ENCODE measurements around the gene TFF2.

TFF2 gene

DNA sequence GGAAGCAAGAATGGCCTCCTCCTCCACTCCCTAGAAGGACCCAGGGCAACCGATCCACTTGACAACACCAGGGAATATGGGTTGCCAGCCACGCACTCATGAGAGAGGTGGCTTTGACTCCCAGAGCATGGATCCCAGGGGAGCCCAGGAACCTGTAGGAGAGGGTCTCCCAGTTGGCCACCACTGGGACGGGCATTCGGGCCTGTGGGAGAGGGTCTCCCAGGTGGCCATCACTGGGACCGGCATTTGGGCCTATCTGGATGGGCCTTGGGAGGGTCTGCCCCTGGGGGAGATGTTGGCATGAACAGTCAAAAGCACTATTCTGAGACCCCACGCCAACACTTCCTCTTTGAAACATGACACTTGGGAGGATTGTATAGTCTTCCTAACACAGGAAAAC lies 15.0 kb upstream of the TFF2 start:
- no peak for DNase-seq

DNA sequence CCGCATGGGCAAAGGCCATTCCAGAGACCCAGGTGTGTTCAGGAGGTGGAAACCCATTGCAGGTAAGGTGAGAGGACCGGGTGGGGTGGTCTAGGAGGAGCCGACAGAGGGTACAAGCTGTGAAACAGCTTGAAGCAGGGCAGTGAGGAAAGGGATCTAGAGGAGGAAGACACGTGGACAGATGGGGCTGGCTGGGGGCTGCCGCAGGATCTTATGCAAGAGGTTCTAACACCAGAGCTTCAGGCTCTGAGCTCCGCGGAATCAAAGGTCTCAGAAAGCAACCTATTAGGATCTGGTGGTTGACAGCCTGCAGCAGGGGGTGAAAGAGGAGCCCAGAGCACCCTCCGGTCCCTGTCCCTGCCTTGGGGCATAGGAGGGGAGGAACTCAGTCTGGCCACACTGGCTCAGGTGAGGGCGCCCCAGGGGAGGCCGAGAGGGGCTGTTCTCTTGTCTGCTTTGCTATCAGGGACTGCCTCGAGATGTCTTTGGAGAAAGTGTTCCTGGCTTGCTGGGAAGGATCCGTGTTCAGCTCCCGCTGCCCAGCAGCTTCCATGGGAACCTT lies 13.6 kb upstream of the TFF2 start:
- peak; percentile 75 for DNase-seq

DNA sequence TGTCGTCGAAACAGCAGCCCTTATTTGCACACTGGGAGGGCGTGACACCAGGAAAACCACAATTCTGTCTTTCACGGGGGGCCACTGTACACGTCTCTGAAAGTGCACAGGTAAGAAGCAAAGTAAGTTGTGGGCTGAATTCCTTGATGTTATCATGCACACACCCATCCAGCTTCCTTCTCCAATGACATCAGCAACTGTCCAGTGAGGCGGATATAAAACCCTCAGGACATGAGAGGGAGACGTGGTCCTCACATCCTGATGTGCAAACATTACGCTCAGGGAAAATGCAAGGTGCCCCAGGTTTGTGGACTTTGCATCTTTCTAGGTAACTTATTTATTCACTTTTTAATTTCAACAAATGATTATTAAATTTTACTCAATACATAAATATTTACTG lies 12.5 kb upstream of the TFF2 start:
- DNase-seq = no peak

DNA sequence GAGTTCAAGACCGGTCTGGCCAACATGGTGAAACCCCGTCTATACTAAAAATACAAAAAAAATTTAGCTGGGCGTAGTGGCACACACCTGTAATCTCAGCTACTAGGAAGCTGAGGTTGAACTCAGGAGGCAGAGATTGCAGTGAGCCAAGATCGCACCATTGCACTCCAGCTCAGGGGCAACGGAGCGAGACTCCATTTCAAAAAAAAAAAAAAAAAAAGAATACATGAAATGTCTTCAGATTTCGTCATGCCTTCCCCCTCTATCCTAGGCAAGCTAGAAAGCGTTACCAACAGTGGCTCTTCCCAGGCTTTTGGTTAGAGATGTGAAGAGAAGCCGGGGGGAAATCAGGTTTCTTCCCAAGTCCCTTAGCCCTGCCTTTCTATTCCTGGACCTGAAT lies 11.9 kb upstream of the TFF2 start:
- DNase-seq = no peak

DNA sequence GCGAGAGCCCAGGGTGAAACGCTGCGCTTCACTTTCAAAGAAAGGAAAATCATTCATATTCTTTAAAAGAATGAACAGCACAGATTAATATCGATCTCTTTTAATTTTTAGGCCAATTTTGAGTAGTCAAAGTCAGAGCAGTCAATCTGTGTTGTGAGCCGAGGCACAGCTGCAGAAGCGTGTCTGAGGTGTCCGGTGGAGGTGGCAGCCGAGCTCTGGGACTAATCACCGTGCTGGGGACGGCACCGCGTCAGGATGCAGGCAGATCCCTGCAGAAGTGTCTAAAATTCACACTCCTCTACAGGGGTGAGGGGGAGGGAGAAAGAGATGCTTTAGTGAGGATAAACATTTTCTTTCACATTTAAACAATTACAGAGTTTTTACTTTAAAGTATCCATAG lies 11.4 kb upstream of the TFF2 start:
- DNase-seq = no peak

DNA sequence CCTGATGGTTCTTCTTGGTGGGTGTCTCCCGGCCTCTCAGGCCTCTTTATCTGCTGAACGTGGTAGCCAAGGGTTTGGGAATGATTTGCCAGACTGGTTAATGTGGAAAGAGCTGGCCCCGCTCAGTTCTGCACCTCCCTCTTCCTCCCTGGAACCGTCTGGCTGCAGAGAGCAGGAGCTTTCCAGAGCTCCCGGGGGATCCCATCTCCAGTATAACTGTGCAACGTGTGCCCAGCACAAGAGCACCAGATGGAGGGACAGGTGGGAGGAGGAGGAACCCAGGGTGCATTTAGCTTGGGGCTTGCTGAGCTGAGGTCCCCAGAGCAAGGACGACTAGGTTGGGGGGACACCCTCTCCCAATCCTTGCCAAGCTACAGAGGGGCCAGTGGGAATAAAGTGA lies 10.5 kb upstream of the TFF2 start:
- no peak for DNase-seq

DNA sequence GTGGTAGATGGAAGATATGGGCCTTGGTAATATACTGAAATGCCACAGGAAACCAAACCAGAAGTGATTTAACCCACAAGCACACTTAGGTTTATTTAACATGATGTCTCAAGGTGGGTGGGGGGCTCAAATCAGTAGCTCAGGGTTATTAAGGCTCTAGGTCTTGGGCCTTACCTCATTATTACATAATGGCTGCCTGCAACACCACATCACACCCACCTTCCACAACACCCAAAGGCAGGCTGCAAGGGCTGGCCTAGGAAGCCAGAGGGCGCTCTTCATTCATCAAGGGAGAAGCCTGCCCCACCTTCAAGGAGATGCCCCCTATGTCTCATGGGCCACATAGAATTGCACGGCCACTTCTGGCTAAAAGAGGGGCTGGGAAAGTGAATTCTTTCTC lies 9.5 kb upstream of the TFF2 start:
- no peak for DNase-seq

DNA sequence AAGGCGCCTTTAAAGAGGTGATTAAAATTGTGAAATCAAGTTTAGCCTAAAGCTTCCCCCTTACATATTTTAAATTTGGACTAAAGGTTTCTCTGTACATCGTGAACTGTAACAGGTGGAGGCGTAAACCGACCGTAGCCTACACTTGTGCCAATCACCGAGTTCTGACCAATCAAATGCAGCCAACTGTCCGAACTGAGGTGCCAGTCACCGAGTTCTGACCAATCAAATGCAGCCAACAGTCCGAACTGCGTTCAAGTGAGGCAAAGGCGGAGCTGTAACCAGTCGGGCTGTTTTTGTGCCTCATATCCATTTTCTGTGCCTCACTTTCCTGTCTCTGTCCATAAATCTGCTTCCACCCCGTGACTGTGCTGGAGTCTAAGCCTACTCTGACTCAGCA lies 8.1 kb upstream of the TFF2 start:
- no peak for DNase-seq

DNA sequence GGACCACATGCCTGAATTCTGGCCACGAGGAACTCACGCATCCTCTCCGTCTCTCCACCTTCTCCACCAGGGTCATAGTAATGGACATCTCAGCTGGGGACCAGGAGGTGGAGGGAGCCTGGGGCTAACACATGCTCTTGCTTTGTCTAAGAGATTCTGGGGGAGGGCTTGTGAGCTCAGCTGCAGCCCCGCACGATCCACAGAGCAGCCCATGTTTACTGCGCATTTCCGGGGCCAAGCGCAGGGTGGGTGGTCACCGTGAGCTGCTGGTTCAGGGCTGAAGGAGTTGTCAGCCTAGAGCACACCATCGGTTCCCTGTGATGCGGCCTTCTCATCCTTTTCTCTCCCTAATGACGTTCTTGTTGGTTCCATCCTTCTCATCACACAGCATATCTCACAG lies 7.5 kb upstream of the TFF2 start:
- no peak for DNase-seq

DNA sequence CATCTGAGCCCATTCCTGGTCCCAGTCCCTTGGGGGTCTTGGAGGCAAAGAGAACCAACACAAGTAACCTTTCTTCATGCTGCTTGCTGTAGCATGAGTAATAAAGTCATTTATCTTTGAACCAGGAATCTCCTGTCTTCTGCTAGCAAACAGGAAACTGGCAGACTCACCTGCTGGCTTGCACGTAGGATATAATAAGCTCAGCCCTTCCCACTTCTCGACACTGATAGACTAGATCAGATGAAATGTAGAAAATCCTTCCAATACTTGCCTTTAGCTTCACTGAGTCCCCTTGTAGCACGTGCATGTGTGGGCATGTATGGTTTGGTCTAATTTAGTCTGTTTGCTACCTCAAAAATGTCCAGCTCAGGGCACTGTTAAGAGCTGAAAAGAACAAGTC lies 6.5 kb upstream of the TFF2 start:
- DNase-seq = no peak

DNA sequence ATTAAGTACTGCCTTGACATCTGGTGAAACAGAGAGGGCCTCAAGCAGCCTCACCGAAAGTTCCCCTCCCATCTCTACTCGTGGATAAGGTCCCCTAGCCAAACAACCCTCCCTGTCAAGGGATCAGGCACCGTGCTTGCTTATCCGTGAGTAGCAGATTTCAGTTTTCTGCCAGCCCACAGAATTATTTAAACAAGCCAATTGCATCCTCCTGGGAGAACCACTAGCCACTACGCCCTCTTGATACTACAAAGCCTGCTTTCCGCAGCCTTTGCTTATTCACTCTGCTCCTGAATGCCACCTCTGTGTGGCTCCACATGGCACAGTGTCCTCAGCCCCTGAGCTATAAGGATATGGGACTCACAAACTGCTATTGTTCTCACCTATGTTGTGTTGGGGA lies 5.9 kb upstream of the TFF2 start:
- no peak for DNase-seq

DNA sequence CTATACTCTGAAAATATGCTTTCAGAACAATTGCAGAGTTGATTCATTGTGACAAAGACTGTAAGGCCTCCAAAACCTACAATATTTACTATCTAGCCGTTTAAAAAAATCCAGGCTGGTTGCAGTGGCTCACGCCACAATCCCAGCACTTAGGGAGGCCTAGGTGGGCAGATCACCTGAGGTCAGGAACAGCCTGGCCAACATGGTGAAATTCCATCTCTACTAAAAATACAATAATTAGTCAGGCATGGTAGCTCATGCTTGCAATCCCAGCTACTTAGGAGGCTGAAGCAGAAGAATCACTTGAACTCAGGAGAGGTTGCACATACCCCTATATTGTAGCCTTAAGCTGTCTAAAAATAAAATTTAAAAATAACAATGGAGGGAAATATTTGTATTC lies 5.3 kb upstream of the TFF2 start:
- DNase-seq = no peak

DNA sequence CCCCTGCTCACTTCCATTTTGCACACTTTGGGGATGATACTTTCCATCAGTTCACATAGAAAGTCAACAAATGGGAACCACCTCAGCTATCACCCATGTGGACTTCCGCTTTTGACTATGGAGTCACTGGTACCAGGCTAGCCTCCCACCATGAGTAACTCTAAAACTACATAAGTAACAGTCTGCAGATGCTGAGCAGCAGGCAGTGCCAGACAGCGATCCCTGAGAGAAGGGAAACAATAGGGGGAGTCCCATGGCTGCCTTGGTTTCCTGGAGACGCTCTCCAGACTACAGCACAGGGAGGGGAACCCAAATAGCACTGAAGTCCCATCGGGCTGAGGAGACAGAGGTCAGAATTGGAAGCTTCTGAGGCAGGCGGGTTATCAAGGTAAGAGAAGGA lies 2.8 kb upstream of the TFF2 start:
- DNase-seq = peak; percentile 66

DNA sequence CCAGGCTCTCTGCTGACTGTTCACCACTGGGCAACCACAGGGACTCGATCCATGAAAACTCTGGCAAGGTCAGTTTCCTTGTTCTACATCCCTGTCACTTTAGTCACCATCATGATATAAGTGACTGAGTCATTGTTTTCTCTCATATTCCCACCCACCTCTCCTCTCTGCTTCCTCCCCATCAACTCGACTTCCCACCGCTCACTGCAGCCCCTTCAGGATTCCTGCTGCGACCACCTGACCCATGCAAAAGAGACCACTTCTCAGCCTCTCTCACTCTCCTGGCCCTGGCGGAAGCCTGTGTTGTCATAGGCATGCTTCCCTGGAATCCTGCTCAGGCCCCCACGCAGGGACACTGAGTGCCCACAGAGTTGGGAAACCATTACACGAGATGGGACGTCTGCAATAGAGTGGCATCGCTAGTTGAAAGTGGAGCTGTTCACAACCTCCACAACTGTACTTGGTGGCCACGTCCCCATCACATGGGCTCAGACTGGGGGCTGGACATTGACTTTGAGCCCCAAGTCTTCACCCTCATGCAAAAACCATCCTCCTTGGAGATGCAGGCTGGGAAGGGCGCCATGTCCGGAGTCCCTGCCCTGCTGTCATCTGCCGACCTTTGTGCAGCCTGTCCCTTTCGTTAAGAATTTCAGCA lies 1.8 kb upstream of the TFF2 start:
- DNase-seq = no peak

DNA sequence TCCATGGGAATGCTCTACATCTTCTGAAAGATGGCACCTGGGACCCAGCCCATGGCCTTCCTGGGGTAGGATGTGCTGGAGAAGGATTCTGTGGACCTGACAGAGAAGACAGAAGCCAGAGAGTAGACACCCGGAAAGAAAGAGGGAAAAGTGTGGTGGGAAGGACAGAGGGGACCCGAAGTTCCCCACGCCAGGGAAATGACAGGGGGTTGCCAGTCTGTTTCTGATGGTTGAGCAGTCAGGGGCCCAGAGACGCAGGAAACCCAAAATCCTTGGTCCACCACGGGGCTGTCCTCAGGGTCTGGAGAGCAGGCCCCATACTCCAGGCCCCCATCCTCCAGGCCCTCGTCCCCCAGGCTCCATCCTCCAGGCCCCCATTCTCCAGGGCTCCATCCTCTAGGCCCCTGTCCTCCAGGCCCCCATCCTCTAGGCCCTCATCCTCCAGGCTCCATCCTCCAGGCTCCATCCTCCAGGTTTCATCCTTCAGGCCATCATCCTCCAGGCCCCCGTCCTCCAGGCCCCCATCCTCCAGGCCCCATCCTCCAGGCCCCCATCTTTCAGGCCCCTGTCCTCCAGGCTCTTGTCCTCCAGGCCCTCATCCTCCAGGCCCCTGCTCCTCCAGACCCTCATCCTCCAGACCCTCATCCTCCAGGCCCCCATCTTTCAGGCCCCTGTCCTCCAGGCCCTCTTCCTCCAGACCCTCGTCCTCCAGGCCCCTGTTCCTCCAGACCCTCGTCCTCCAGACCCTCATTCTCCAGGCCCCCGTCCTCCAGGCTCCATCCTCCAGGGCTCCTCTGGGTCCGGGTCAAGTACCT lies 1.0 kb upstream of the TFF2 start:
- DNase-seq = no peak

DNA sequence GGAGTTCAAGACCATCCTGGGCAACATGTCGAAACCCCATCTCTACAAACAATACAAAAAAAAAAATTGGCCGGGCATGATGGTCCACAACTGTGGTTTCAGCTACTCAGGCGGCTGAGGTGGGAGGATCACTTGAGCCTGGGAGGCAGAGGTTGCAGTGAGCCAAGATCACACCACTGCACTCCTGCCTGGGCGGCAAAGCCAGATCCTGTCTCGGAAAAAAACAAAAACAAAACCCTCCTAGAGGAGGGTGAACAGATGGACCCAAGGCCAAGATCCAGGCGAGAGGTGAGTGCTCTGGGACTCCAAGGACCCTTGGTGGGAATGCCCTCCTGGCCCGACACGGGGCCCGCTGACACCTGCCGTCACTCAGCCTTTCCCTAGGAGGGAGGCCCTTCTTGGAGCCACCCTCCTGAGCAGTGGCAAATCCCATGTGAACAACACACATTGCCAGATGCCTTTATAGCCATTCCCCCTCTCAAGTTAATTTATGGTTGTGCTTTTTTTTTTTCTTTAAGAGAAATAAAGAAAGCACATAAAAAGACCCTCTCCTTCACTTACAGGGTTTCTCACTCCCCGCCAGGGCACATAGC lies 380 bp downstream of the TFF2 start:
- DNase-seq = no peak

DNA sequence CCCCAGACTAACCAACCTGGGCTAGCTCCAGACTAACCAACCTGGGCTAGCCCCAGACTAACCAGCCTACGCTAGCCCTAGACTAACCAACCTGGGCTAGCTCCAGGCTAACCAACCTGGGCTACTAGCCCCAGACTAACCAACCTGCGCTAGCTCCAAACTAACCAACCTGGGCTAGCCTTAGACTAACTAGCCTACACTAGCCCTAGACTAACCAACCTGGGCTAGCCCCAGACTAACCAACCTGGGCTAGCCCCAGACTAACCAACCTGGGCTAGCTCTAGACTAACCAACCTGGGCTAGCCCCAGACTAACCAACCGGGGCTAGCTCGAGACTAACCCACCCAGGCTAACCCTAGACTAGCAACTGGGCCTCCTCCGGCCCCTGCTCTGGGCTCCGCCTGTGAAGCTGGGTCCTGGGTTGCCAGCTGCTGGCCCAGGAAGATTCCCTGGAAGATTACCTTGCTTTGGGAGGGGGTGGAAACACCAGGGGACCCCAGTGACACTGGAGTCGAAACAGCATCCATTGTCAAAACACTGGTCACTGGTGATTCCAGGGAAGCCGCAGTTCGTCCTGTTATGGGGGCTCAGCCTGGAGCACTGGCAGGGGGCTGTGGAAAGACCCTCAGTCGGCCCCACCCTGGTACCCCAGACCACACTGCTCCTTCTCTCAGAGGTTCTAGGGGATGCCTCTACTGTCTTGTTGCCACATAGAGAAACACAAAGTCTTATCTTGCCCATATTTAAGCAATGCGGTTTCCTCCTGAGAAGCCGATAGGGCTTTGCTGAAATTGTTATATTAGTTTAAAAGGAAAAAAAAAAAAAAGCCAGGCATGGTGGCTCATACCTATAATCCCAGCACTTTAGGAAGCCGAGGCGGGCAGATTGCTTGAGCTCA lies 1.1 kb downstream of the TFF2 start:
- no peak for DNase-seq

DNA sequence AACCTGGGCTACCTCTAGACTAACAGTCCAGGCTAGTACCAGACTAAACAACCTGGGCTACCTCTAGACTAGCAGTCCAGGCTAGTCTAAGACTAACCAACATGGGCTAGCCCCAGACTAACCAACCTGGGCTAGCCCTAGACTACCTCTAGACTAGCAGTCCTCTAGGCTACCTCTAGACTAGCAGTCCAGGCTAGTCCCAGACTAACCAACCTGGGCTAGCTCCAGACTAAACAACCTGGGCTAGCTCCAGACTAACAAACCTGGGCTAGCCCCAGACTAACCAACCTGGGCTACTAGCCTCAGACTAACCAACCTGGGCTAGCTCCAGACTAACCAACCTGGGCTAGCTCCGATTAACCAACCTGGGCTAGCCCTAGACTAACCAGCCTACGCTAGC lies 2.0 kb downstream of the TFF2 start:
- DNase-seq = no peak

DNA sequence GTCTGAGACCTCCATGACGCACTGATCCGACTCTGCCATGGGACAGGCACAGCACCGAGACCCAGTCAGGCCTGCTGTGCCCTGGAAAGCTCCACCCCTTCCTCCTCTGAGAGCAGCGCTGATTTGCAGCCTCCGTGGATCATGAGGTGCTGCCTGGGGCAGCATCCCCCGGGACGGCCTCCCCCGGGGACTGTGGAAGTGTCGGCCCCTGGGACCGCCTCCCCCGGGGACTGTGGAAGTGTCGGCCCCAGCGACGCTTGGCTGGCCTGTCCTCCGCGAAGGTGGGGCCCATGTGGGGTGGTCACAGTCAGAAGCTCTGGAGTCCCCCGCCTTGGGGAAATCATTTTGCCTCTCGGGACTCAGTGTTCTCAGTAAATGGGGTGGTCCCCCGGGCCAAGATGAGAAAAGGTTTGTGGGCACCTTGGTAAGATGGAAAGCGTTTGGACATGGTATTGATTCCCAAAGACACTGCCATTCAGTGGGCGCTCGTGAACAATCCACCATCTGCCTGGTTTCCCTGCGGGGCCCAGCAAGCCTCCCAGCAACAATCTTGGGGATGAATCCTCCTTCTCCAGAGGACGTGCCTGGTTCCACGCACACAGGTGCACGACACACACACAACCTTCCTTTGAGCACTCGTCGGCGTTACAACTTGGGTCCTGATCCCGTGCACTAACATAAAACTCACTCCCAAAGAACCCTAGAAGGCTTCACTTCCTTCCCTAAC lies 3.0 kb downstream of the TFF2 start:
- DNase-seq = no peak

DNA sequence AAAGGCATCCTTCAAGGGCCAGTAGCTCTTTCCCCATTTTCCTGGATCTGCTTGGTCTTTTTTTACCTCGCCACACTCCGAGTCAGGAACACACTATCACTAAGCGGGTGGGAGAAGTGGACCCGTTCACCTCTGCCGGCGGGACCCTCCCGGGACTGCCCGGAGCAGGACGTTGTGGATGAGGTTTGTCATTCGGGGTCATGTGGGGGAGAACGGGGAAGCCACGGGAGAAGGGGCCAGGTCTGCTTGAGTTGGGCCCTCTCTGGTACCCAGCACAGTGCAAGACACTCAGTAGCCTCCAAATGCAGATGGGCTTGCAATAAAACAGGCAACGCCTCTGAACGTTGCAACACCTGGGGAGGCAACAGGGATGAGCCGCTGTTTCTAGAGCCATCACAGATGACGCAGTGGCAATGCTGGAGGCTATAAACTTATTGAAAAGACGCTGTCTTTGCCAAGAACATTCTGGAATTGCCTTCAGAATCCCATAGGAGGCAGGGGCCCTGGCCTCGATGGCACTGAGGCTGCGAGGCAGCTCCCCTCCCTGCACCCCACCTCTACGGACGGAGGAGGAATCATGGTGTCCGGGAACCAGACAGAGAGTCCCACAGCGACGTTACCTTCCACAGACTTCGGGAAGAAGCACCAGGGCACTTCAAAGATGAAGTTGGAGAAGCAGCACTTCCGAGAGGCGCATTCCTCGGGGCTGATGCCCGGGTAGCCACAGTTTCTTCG lies 3.8 kb downstream of the TFF2 start:
- DNase-seq = no peak

DNA sequence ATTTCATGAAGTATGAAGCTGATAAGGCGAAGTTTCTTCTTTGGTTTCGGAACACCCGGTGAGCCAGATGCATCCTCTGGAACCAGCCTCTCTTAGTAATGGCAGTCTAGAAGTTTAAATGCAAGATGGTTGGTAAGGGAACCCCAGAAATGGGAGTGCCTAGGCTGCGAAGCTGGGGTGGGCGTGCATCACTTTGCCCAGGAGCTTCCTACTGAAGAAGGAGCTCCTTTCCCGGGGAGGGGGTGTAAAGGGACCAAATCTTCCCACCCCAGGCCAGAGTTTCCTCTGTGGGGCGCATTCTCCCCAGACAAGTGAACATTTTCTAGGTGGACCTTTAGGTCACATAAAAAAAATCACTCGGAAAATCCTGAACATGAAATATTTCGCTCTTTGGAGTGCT lies 4.4 kb downstream of the TFF2 start:
- DNase-seq = no peak

DNA sequence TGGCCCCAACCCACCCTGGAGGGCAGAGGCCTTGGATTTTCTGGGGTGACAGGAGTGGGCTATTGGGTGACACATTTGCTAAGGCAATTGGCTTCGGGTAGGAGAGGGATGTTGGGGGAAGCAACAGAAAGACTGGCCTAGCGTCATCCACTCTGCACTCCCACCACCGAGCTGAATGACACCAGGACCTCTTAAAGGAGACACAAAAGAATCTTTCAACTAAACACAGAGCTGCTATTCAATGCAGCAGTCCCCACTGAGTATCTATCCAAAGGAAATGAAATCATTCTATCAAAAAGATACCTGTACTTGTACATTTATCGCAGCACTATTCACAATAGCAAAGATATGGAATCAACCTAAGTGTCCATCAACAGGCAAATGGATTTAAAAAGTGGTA lies 6.2 kb downstream of the TFF2 start:
- no peak for DNase-seq
